Measurements from ENCODE around the gene TUBA1C. TPM values are rescaled to one million over a fixed set of nuclear protein-coding genes. Genes with fewer than 3 reads are reported as not detected.
"Not testable (repeated sequence)": the region's sequence is repeated elsewhere in the genome, so short reads cannot be mapped to it uniquely, and the experiment has no call there.

Gene TUBA1C
- total and polyA plus RNA-seq, 10 of the 15 experiments (the other 5 are each of a cell fraction or from before 2014, with no cell fraction given), result 285 to 1,003 (median 441) TPM

DNA sequence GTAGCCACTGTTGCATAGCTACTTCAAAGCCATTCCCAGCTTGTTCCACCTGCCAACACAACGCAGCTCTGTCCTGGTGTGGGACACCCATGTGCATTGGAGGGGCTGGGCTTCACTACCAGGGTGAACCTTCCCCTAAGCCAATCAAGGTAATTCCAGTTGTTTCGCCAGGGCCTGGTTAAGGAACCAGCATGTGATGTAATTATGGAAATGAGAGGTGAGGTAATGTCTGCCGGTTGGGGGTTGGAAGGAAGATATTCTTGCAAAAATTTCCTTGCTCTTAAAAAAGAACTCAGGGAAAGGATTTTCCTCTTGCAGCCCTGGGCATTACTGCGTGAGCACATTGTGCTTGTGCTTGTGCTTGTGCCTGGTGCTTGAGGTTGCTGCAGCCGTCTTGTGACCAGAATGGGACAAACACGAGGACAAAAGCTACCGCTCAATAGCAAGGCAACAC is 14.9 kb downstream of the TUBA1C start (continued):
- TF ChIP-seq, protein P1, sequence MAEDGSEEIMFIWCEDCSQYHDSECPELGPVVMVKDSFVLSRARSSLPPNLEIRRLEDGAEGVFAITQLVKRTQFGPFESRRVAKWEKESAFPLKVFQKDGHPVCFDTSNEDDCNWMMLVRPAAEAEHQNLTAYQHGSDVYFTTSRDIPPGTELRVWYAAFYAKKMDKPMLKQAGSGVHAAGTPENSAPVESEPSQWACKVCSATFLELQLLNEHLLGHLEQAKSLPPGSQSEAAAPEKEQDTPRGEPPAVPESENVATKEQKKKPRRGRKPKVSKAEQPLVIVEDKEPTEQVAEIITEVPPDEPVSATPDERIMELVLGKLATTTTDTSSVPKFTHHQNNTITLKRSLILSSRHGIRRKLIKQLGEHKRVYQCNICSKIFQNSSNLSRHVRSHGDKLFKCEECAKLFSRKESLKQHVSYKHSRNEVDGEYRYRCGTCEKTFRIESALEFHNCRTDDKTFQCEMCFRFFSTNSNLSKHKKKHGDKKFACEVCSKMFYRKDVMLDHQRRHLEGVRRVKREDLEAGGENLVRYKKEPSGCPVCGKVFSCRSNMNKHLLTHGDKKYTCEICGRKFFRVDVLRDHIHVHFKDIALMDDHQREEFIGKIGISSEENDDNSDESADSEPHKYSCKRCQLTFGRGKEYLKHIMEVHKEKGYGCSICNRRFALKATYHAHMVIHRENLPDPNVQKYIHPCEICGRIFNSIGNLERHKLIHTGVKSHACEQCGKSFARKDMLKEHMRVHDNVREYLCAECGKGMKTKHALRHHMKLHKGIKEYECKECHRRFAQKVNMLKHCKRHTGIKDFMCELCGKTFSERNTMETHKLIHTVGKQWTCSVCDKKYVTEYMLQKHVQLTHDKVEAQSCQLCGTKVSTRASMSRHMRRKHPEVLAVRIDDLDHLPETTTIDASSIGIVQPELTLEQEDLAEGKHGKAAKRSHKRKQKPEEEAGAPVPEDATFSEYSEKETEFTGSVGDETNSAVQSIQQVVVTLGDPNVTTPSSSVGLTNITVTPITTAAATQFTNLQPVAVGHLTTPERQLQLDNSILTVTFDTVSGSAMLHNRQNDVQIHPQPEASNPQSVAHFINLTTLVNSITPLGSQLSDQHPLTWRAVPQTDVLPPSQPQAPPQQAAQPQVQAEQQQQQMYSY (CRISPR knock-in tag; IDR thresholded peaks at IDR 0.05), result no peak
- no peak for TF ChIP-seq BACH1 (IDR thresholded peaks at IDR 0.05; ENCODE audit: borderline replicate concordance)

DNA sequence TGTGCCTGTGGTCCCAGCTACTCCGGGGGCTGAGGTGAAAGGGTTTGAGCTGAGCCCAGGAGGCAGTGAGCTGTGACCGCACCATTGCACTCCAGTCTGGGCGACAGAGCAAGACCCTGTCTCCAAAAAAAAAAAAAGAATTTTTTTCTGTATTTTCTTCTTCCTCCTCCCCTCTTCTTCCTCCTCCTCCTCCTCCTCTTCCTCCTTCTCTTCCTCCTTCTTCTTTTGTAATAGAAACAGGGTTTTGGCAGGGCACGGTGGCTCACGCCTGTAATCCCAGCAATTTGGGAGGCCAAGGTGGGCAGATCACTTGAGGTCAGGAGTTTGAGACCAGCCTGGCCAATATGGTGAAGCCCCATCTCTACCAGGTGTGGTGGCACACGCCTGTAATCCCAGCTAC is 15.7 kb downstream of the TUBA1C start:
- H4K20me1 ChIP-seq (ENCODE audit: control insufficient read depth, insufficient read depth); H3K9ac ChIP-seq (ENCODE audit: control insufficient read depth, insufficient read depth, low read length); DNase-seq (ENCODE audit: low read depth, low spot score); H3K4me2 ChIP-seq (ENCODE audit: control insufficient read depth, insufficient read depth); intact Hi-C loops (cut with micrococcal nuclease; ENCODE audit: unreplicated experiment); BruUV-seq (replicated peaks); H3K79me2 ChIP-seq (ENCODE audit: control insufficient read depth, insufficient read depth, low read length); H3K4me3 ChIP-seq; FAIRE-seq; H3K27me3 ChIP-seq (replicated peaks in 1 of 2; ENCODE audit: control insufficient read depth in 2 of 2, insufficient read depth in 2 of 2, low read length in 1 of 2); H3K9me3 ChIP-seq (replicated peaks; ENCODE audit: control insufficient read depth, insufficient read depth, low read length); H3K27ac ChIP-seq (ENCODE audit: control insufficient read depth, insufficient read depth); H3K4me1 ChIP-seq (ENCODE audit: control insufficient read depth, insufficient read depth, low read length); H2AFZ ChIP-seq (ENCODE audit: control insufficient read depth, low read depth, low read length); in situ Hi-C loops (cut with MboI); POLR2A ChIA-PET; SMC1A ChIA-PET (ENCODE audit: uncharacterized antibody, unreplicated experiment); H3K36me3 ChIP-seq (ENCODE audit: control insufficient read depth in 2 of 2, insufficient read depth in 2 of 2, low read length in 1 of 2); ATAC-seq; RAD21 ChIA-PET (ENCODE audit: unreplicated experiment): not testable (repeated sequence)
- CTCF ChIA-PET, result interaction anchor here (0.9 to 2.1 kb wide), 2 partner anchors 8 to 51 kb away, joined by 3 to 16 read pairs; no protein-coding TSS in a partner anchor
- 47% methylated on average over 6 of the region's 6 CpGs for WGBS (ENCODE audit: insufficient coverage, insufficient replicate concordance, low lambda C conversion rate, missing lambda C conversion rate)

Data from GM12878 (cell line).